KMS-11 (cell line): ENCODE data around the gene ACAD9.
A peak's percentile ranks its signal among the peaks of the same experiment; 100 is the strongest.
"Not testable (repeated sequence)": the region's sequence is repeated elsewhere in the genome, so short reads cannot be mapped to it uniquely, and the experiment has no call there.

Source experiments
- H2AFZ ChIP-seq: fragments of 200-600 bp; sonication (generic); 2 replicates; pipeline ENCODE4 v1.6.1; 2016; ENCODE audit warnings: antibody characterized with exemption, mixed run types, low read depth
- H3K27ac ChIP-seq: fragments of 200-600 bp; sonication (generic); 2 replicates; pipeline ENCODE4 v1.6.1; 2016; ENCODE audit warnings: mild to moderate bottlenecking, mixed run types
- H3K27me3 ChIP-seq: fragments of 200-600 bp; sonication (generic); 2 replicates; pipeline ENCODE4 v1.6.1; 2017; ENCODE audit warnings: mild to moderate bottlenecking, low read depth, mixed run types, moderate library complexity; ENCODE audit not compliant: insufficient read depth
- H3K36me3 ChIP-seq: fragments of 200-600 bp; sonication (generic); 2 replicates; pipeline ENCODE4 v1.6.1; 2017; ENCODE audit warnings: mild to moderate bottlenecking, mixed run types; ENCODE audit not compliant: insufficient read depth
- H3K4me1 ChIP-seq: fragments of 200-600 bp; sonication (generic); 2 replicates; pipeline ENCODE4 v1.6.1; 2016; ENCODE audit warnings: mild to moderate bottlenecking, low read depth, mixed run types; ENCODE audit not compliant: poor library complexity, severe bottlenecking
- H3K4me2 ChIP-seq: fragments of 200-600 bp; sonication (generic); 2 replicates; pipeline ENCODE4 v1.7.0; 2016; ENCODE audit warnings: mild to moderate bottlenecking, mixed run types
- H3K4me3 ChIP-seq: fragments of 200-600 bp; sonication (generic); IDR thresholded peaks from 2 replicates; pipeline ENCODE4 v1.6.1; 2017; ENCODE audit warnings: low read depth, low read length, mixed read lengths; ENCODE audit not compliant: insufficient read depth
- H3K79me2 ChIP-seq: fragments of 200-600 bp; sonication (generic); 2 replicates; pipeline ENCODE4 v1.6.1; 2016; ENCODE audit warnings: low read depth, mixed run types; ENCODE audit not compliant: insufficient read depth
- H3K9ac ChIP-seq: fragments of 200-600 bp; sonication (generic); 2 replicates; pipeline ENCODE4 v1.6.1; 2016; ENCODE audit warnings: mild to moderate bottlenecking, mixed run types
- H4K20me1 ChIP-seq: fragments of 200-600 bp; sonication (generic); 2 replicates; pipeline ENCODE4 v1.6.1; 2016; ENCODE audit warnings: mild to moderate bottlenecking, mixed run types; ENCODE audit not compliant: insufficient read depth
- TF ChIP-seq, protein P1 (sequence below): fragments of 200-600 bp; sonication (generic); conservative IDR thresholded peaks from 2 replicates; pipeline ENCODE4 v1.6.1; 2017; ENCODE audit warnings: low read depth, mild to moderate bottlenecking, antibody characterized with exemption, low read length, moderate library complexity, mixed read lengths

ACAD9 gene

DNA sequence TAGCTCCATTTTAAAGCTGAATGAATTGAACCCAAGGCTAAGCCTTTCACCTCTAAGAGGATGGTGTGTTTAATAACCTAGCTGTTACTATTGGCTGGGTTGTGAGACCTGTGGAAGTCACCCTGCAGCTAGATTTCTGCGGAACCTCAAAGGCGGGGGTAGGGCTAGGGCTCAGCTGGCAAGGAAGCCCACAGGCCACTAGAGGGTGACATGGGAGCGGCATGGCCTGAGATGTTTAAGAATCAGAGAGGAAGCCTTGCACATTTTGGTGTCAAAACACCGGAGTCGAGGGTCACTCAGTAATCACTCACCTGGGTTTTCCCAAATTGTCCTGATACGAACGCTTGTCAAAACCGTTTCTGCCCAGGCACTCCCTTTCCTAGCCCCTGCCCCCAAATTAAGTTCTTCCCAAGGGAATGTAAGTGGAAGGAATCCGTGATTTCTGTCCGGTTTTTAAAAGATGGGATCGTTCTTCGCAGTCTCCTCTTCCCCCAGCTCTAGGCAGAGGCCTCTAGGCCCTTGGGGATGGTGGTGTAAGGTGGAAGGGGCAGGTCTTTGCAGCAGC lies 3.8 kb upstream of the ACAD9 start:
- H3K36me3 ChIP-seq: no peaks in the 10 kb centered on the region
- no peak overlapping the region for H2AFZ ChIP-seq
- H3K4me1 ChIP-seq: peaks cover 13% of the 10 kb centered on the region
- no peaks in the 10 kb centered on the region for H4K20me1 ChIP-seq
- no peak overlapping the region for H3K27ac ChIP-seq
- H3K27me3 ChIP-seq: no peaks in the 10 kb centered on the region
- peaks cover 23% of the 10 kb centered on the region for H3K79me2 ChIP-seq
- H3K4me2 ChIP-seq: no peak overlapping the region
- no peak overlapping the region for H3K4me3 ChIP-seq
- TF ChIP-seq, protein P1, sequence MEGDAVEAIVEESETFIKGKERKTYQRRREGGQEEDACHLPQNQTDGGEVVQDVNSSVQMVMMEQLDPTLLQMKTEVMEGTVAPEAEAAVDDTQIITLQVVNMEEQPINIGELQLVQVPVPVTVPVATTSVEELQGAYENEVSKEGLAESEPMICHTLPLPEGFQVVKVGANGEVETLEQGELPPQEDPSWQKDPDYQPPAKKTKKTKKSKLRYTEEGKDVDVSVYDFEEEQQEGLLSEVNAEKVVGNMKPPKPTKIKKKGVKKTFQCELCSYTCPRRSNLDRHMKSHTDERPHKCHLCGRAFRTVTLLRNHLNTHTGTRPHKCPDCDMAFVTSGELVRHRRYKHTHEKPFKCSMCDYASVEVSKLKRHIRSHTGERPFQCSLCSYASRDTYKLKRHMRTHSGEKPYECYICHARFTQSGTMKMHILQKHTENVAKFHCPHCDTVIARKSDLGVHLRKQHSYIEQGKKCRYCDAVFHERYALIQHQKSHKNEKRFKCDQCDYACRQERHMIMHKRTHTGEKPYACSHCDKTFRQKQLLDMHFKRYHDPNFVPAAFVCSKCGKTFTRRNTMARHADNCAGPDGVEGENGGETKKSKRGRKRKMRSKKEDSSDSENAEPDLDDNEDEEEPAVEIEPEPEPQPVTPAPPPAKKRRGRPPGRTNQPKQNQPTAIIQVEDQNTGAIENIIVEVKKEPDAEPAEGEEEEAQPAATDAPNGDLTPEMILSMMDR: 0 out of 2 replicates have a peak, but pooled peaks have one; percentile 22
- H3K9ac ChIP-seq: no peak overlapping the region

GRCh38 chr3:128878011-128878457 lies 1.4 kb upstream of the ACAD9 start:
- Histone ChIP-seq H3K27me3 (no peaks in the 10 kb centered on the region), H3K9ac (peak overlapping the region; percentile 98; the same call in 1 of the 2 replicates), H3K36me3 (no peaks in the 10 kb centered on the region; the same call in 1 of the 2 replicates), H3K27ac (peak overlapping the region; percentile 85; the same call in 1 of the 2 replicates), H3K4me1 (peaks cover 32% of the 10 kb centered on the region), H3K79me2 (peaks cover 47% of the 10 kb centered on the region), H3K4me2 (peak overlapping the region; percentile 95), H4K20me1 (no peaks in the 10 kb centered on the region), H3K4me3 (peak overlapping the region; percentile 88), H2AFZ (no peak overlapping the region; the same call in 1 of the 2 replicates)
- TF ChIP-seq, protein P1: no peak

DNA sequence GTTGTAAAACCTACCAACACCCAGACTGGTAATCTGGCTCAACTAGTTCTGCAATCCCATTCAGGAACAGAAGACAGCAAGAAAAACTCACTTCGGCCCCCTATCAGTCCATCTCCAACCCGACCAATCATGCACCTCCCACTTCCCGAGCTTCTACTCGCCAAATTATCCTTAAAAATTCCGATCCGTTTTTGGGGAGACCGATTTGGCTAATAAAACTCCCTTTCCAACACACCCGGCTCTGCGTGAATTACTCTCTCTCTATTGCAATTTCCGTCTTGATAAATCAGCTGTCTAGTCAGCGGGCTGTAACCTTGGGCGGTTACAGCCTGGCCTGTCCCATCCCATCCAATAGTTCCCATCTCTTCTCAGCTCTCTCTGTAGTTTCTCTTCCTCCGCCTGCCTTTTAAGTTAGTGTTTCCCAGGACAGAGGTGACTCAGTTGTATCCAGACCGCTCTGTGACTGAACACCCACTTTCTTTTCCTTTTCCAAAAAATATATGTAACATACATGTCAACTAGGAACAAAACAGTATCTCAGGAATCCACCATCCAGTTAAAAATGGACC lies 780 bp upstream of the ACAD9 start:
- Histone ChIP-seq H3K27me3 (no peaks in the 10 kb centered on the region), H2AFZ (peak overlapping the region; percentile 75), H3K9ac (peak overlapping the region; percentile 98), H3K4me1 (peaks cover 37% of the 10 kb centered on the region), H3K4me2 (peak overlapping the region; percentile 95), H3K79me2 (peaks cover 53% of the 10 kb centered on the region), H3K27ac (peak overlapping the region; percentile 85), H4K20me1 (no peaks in the 10 kb centered on the region), H3K36me3 (no peaks in the 10 kb centered on the region; the same call in 1 of the 2 replicates), H3K4me3 (peak overlapping the region; percentile 88)
- TF ChIP-seq, protein P1: no peak

- Histone ChIP-seq H4K20me1 (no peaks in the 10 kb centered on the region), H3K4me2 (peak overlapping the region; percentile 44), H3K4me3 (no peak overlapping the region), H3K9ac (peak overlapping the region; percentile 98), H3K27ac (peak overlapping the region; percentile 85), H3K36me3 (no peaks in the 10 kb centered on the region; the same call in 1 of the 2 replicates), H3K27me3 (no peaks in the 10 kb centered on the region), H2AFZ (peak overlapping the region; percentile 75), H3K79me2 (peaks cover 60% of the 10 kb centered on the region), H3K4me1 (peaks cover 50% of the 10 kb centered on the region)
- TF ChIP-seq, protein P1: no peak
Observed at GRCh38 chr3:128879991-128880390, 571 bp downstream of the ACAD9 start.

DNA sequence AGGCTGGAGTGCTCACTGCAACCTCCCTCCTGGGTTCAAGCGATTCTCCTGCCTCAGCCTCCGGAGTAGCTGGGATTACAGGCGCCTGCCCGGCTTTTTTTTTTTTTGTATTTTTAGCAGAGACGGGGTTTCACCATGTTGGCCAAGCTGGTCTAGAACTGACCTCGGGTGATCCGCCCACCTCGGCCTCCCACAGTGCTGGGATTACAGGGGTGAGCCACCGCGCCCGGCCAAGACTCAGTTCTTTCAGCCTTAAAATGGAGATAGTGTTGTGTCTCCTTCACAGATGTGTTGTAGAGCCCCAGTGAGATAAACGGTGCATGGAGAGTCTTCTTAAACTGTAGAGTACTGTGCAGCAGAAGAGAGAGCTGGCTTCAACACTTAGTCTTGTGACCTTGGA lies 1.0 kb downstream of the ACAD9 start:
- peaks cover 60% of the 10 kb centered on the region for H3K79me2 ChIP-seq
- peak overlapping the region; percentile 44 for H3K4me2 ChIP-seq
- 0 out of 2 replicates have a peak overlapping the region, but pooled peaks have one; percentile 85 for H3K27ac ChIP-seq
- H3K36me3 ChIP-seq, H2AFZ ChIP-seq, H3K4me3 ChIP-seq, H4K20me1 ChIP-seq, H3K27me3 ChIP-seq: not testable (repeated sequence)
- peaks cover 52% of the 10 kb centered on the region for H3K4me1 ChIP-seq
- H3K9ac ChIP-seq: peak overlapping the region; percentile 98; the same call in 1 of the 2 replicates
